Measurements from ENCODE around the gene FOXB2.

- no peak for TF ChIP-seq POLR2AphosphoS5 (IDR thresholded peaks at IDR 0.05; ENCODE audit: insufficient read depth, low read depth, low read length)
- no peak for TF ChIP-seq MAX (IDR thresholded peaks at IDR 0.05; ENCODE audit: insufficient read depth, insufficient read length)
- no peak for TF ChIP-seq CTCF (IDR thresholded peaks at IDR 0.05; ENCODE audit: extremely low read depth in 1 of 2, insufficient read depth in 1 of 2, low read depth in 1 of 2, low read length in 2 of 2)
Measured at GRCh38 chr9:77000330-77000729, 19.1 kb upstream of the FOXB2 start.
